Glutamatergic neuron (in vitro differentiated cells): ENCODE results near the gene TCOF1. TPM values are rescaled to one million over a fixed set of nuclear protein-coding genes. Genes with fewer than 3 reads are reported as not detected.

Source experiments
- DNase-seq: peaks from one replicate; pipeline ENCODE4 v3.0.0; 2022
- H3K27ac Mint-ChIP-seq: one replicate; pipeline ENCODE4 v1.8.0; 2020; ENCODE audit warnings: mild to moderate bottlenecking, mixed read lengths, inconsistent platforms; ENCODE audit not compliant: unreplicated experiment
- H3K27me3 Mint-ChIP-seq: one replicate; pipeline ENCODE4 v1.8.0; 2020; ENCODE audit warnings: mild to moderate bottlenecking, moderate library complexity, mixed read lengths, inconsistent platforms; ENCODE audit not compliant: unreplicated experiment
- H3K36me3 Mint-ChIP-seq: one replicate; pipeline ENCODE4 v1.8.0; 2020; ENCODE audit warnings: mild to moderate bottlenecking, mixed read lengths, inconsistent platforms; ENCODE audit not compliant: unreplicated experiment
- H3K4me1 Mint-ChIP-seq: one replicate; pipeline ENCODE4 v1.8.0; 2020; ENCODE audit warnings: mild to moderate bottlenecking, low read depth, mixed read lengths, inconsistent platforms; ENCODE audit not compliant: unreplicated experiment
- H3K4me3 Mint-ChIP-seq: one replicate; pipeline ENCODE4 v1.8.0; 2020; ENCODE audit warnings: mild to moderate bottlenecking, mixed read lengths, inconsistent platforms; ENCODE audit not compliant: unreplicated experiment
- H3K9me3 Mint-ChIP-seq: one replicate; pipeline ENCODE4 v1.8.0; 2020; ENCODE audit warnings: mild to moderate bottlenecking, moderate library complexity, mixed read lengths, inconsistent platforms; ENCODE audit not compliant: unreplicated experiment
- total RNA-seq: library from RNA; stranded (reverse); fragmentation: NEBNext Ultra II Directional; extraction: Animal tissue kit (Norgen Biotek cat#: 25700); gene quantifications from one replicate; pipeline ENCODE4 v1.2.1, GENCODE V29; 2021; ENCODE audit not compliant: unreplicated experiment
- TF ChIP-seq, protein P1 (sequence below): fragments of 200-600 bp; sonication (generic); IDR thresholded peaks from one replicate; pipeline ENCODE4 v1.5.0; 2021; ENCODE audit not compliant: partially characterized antibody, unreplicated experiment

Gene TCOF1
- total RNA-seq, 1 donor from 2014 or later = 39.7 TPM

DNA sequence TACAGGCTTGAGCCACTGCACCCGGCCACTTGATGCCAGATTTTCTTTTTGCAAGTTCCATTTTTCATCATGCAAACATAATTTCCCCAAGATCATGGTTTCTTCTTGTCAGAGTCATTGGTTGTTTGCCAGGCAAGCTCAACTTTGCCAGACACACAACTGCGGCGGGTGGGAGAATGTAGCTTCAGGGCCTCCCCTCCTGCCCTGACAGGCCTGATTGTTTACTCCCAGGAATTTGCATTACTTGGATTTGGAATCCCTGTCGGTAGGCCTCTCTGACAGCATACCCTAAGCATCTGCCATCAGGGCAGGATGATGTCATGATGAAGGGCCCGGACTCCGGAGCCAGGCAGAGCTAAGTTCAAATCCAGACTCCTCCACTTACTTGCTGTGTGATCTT lies 77.0 kb downstream of the TCOF1 start:
- TF ChIP-seq, protein P1, sequence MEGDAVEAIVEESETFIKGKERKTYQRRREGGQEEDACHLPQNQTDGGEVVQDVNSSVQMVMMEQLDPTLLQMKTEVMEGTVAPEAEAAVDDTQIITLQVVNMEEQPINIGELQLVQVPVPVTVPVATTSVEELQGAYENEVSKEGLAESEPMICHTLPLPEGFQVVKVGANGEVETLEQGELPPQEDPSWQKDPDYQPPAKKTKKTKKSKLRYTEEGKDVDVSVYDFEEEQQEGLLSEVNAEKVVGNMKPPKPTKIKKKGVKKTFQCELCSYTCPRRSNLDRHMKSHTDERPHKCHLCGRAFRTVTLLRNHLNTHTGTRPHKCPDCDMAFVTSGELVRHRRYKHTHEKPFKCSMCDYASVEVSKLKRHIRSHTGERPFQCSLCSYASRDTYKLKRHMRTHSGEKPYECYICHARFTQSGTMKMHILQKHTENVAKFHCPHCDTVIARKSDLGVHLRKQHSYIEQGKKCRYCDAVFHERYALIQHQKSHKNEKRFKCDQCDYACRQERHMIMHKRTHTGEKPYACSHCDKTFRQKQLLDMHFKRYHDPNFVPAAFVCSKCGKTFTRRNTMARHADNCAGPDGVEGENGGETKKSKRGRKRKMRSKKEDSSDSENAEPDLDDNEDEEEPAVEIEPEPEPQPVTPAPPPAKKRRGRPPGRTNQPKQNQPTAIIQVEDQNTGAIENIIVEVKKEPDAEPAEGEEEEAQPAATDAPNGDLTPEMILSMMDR = no peak
- Mint-ChIP-seq H3K4me1 (no peaks in the 10 kb centered on the region), H3K36me3 (peaks cover 4% of the 10 kb centered on the region), H3K27ac (no peak overlapping the region), H3K27me3 (peaks cover 5% of the 10 kb centered on the region), H3K9me3 (peaks cover 2% of the 10 kb centered on the region), H3K4me3 (no peak overlapping the region)
- no peak for DNase-seq

DNA sequence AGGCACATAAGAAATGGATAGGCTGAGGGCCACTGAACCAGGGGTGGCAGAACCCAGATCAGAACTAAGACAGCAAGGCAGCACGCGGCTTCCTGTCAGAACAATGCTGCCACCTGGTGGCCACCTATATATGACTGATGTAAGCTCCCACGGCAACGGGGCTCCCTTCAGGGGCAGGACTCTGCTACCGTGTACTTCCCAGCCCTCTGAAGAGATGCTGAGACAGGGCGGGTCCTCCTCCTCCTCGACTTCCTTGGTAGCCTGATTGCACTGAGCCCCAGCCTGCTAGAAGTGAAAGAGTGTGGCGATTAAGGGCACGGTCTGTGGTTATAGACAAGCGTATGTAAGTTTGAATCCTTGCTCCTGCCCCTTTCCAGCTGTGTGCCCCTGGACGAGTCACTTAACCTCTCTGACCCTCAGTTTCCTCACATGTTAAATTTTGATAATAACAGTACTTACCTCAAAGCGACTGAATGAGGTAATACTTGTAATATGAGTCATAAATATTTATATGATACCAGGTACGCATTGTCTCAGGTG lies 78.7 kb downstream of the TCOF1 start:
- no peaks in the 10 kb centered on the region for H3K9me3 Mint-ChIP-seq
- TF ChIP-seq, protein P1 = peak; percentile 91
- no peak overlapping the region for H3K27ac Mint-ChIP-seq

GRCh38 chr5:150438873-150439546 lies 81.5 kb downstream of the TCOF1 start:
- Mint-ChIP-seq H3K27me3 (no peaks in the 10 kb centered on the region), H3K9me3 (peaks cover 4% of the 10 kb centered on the region), H3K27ac (no peak overlapping the region), H3K4me1 (no peaks in the 10 kb centered on the region), H3K4me3 (no peak overlapping the region), H3K36me3 (peaks cover 5% of the 10 kb centered on the region)
- DNase-seq = peak; percentile 58
- TF ChIP-seq, protein P1 = peak; percentile 58

More for the DNA sequence above, 78.7 kb downstream of the TCOF1 start:
- peak; percentile 91 for DNase-seq
- peaks cover 3% of the 10 kb centered on the region for H3K27me3 Mint-ChIP-seq
- H3K4me1 Mint-ChIP-seq = no peaks in the 10 kb centered on the region
- H3K36me3 Mint-ChIP-seq = no peaks in the 10 kb centered on the region
- no peak overlapping the region for H3K4me3 Mint-ChIP-seq

DNA sequence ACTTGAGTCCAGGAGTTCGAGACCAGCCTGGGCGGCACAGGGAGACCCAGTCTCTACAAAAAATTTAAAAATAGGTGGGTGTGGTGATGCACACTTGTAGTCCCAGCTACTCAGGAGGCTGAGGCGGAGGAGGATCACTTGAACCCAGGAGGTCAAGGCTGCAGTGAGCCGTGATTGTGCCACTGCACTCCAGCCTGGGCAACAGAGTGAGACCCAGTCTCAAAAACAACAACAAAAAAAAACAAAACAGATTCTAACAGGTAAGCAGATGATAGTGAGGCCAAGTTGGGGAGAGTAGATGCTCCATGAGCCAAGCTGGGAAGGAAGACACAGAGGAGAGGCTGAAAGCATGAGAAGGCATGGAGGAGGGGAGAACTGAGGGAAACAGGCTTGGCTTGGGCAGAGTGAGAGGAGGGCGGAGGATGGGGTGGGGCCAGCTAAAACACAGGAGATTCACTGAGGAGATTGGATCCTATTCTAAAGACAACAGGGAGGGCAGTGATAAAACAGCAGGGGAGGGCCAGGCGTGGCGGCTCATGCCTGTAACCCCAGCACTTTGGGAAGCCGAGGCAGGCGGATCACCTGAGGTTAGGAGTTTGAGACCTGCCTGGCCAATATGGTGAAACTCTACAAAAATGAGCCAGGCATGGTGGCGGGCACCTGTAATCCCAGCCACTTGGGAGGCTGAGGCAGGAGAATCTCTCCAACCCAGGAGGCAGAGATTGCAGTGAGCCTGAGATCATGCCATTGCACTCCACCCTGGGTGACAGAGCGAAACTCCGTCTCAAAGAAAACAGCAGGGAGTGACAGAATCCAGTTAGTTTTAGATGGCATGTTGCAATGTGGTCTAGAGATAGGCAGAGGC lies 83.7 kb downstream of the TCOF1 start:
- TF ChIP-seq, protein P1 = no peak
- Mint-ChIP-seq H3K36me3 (peaks cover 7% of the 10 kb centered on the region), H3K4me3 (no peak overlapping the region), H3K9me3 (peaks cover 4% of the 10 kb centered on the region), H3K27ac (peak overlapping the region; percentile 46), H3K27me3 (peaks cover 2% of the 10 kb centered on the region), H3K4me1 (peaks cover 7% of the 10 kb centered on the region)
- no peak for DNase-seq
